ENCODE results near the gene CFDP1.

CFDP1 gene

GRCh38 chr16:75476817-75477216 lies 43.5 kb upstream of the CFDP1 start:
- no peak for TF ChIP-seq CTCF (IDR thresholded peaks at IDR 0.05; ENCODE audit: low read depth, low read length)
- no peak overlapping the region for H3K4me3 ChIP-seq (ENCODE audit: low read depth, low read length)

- H3K4me3 ChIP-seq (ENCODE audit: low read depth, low read length) = no peak overlapping the region
- no peak for TF ChIP-seq CTCF (IDR thresholded peaks at IDR 0.05; ENCODE audit: low read depth, low read length)
Measured at GRCh38 chr16:75475420-75475847, 42.1 kb upstream of the CFDP1 start.

- H3K4me3 ChIP-seq (ENCODE audit: low read depth, low read length) = no peak overlapping the region
- no peak for TF ChIP-seq CTCF (IDR thresholded peaks at IDR 0.05; ENCODE audit: low read depth, low read length)
Measured at GRCh38 chr16:75472908-75473877, 39.9 kb upstream of the CFDP1 start.

GRCh38 chr16:75471723-75472633 lies 38.7 kb upstream of the CFDP1 start:
- peak; percentile 60 for TF ChIP-seq CTCF (IDR thresholded peaks at IDR 0.05; ENCODE audit: low read depth, low read length)
- H3K4me3 ChIP-seq (ENCODE audit: low read depth, low read length) = no peak overlapping the region

GRCh38 chr16:75466760-75467159 lies 33.5 kb upstream of the CFDP1 start:
- TF ChIP-seq CTCF (IDR thresholded peaks at IDR 0.05; ENCODE audit: low read depth, low read length) = no peak
- no peak overlapping the region for H3K4me3 ChIP-seq (ENCODE audit: low read depth, low read length)

- TF ChIP-seq CTCF (IDR thresholded peaks at IDR 0.05; ENCODE audit: low read depth, low read length) = peak; percentile 100
- H3K4me3 ChIP-seq (ENCODE audit: low read depth, low read length) = peak within 1 kb of the TSS; percentile 80
Measured at GRCh38 chr16:75464122-75464918, 31.0 kb upstream of the CFDP1 start, which contains the start of gene TMEM170A. Gene TMEM170A, minus strand, starts transcription at chr16:75464689. Its CDS starts 89 bp downstream, at chr16:75464600.

GRCh38 chr16:75463389-75464121 lies 30.3 kb upstream of the CFDP1 start:
- peak overlapping the region; percentile 80 for H3K4me3 ChIP-seq (ENCODE audit: low read depth, low read length)

All from WI38 (cell line).